K562 (cell line): ENCODE measurements around the gene RAB5A. TPM values are rescaled to one million over a fixed set of nuclear protein-coding genes. Genes with fewer than 3 reads are reported as not detected.

Experiments
- ARNT ChIP-seq, 2 experiments: fragments of 450-650 bp; IDR thresholded peaks; 2 replicates each; pipeline ENCODE4 v1.6.1; 2016; ENCODE audit warnings: mild to moderate bottlenecking in 1 of 2
- ATF7 ChIP-seq: fragments of 450-650 bp; IDR thresholded peaks from 2 replicates; pipeline ENCODE4 v1.7.1; 2014; ENCODE audit warnings: mild to moderate bottlenecking, moderate library complexity
- C11orf30 ChIP-seq: fragments of 450-650 bp; IDR thresholded peaks from 2 replicates; pipeline ENCODE4 v1.6.1; 2016; ENCODE audit warnings: low read depth, mild to moderate bottlenecking
- CXXC5 ChIP-seq: fragments of 250-450 bp; sonication (Bioruptor Pico); IDR thresholded peaks from 2 replicates; pipeline ENCODE4 v1.8.0; 2022; ENCODE audit warnings: inconsistent platforms, mild to moderate bottlenecking, moderate library complexity
- DPF2 ChIP-seq: fragments of 450-650 bp; IDR thresholded peaks from 2 replicates; pipeline ENCODE4 v1.6.1; 2016
- EGR1 ChIP-seq: fragments of 450-650 bp; conservative IDR thresholded peaks from 2 replicates; pipeline ENCODE4 v1.6.1; 2017; ENCODE audit warnings: mild to moderate bottlenecking
- EZH2 ChIP-seq: IDR thresholded peaks from 2 replicates; pipeline ENCODE4 v1.6.1; 2012; ENCODE audit warnings: low read depth, mild to moderate bottlenecking, inconsistent platforms, low read length, borderline replicate concordance
- FOSL1 ChIP-seq: fragments of 200-800 bp; sonication (Bioruptor generic); conservative IDR thresholded peaks from 2 replicates; pipeline ENCODE4 v1.6.1; 2016; ENCODE audit warnings: missing genetic modification characterization, missing compliant biosample characterization
- JUN ChIP-seq, 2 experiments: sonication (generic) in 1 of 2; formaldehyde crosslinking in 1 of 2; IDR thresholded peaks; 2 replicates each; pipeline versions ENCODE4 v1.6.1 to v1.8.0; 2012 to 2022; ENCODE audit warnings: borderline replicate concordance in 2 of 2, mild to moderate bottlenecking in 2 of 2, improper control_type of control experiment in 1 of 2, low read depth in 1 of 2, low read length in 1 of 2, missing genetic modification reagents in 1 of 2
- KDM2B ChIP-seq: fragments of 250-450 bp; sonication (Bioruptor Pico); IDR thresholded peaks from 2 replicates; pipeline ENCODE4 v1.8.0; 2021; ENCODE audit warnings: mild to moderate bottlenecking, moderate library complexity
- MCM7 ChIP-seq, 2 experiments: fragments of 450-650 bp; IDR thresholded peaks; 2 replicates each; pipeline ENCODE4 v1.6.1; 2016 to 2018
- PTTG1 ChIP-seq: fragments of 450-650 bp; IDR thresholded peaks from 2 replicates; pipeline ENCODE4 v1.6.1; 2016; ENCODE audit warnings: low read depth, mild to moderate bottlenecking, missing genetic modification characterization, missing compliant biosample characterization
- PURB ChIP-seq: sonication (generic); formaldehyde crosslinking; IDR thresholded peaks from 2 replicates; pipeline ENCODE4 v1.9.0; 2021; ENCODE audit warnings: low read depth, mild to moderate bottlenecking, missing genetic modification reagents
- RUNX1 ChIP-seq: sonication (generic); IDR thresholded peaks from 2 replicates; pipeline ENCODE4 v1.6.1; 2016; ENCODE audit warnings: antibody characterized with exemption, low read depth
- SETDB1 ChIP-seq: IDR thresholded peaks from one replicate; pipeline ENCODE4 v1.6.1; 2012; ENCODE audit warnings: low read length, control low read depth, inconsistent platforms
- SMAD1 ChIP-seq: fragments of 150-350 bp; IDR thresholded peaks from 2 replicates; pipeline ENCODE4 v1.6.1; 2014; ENCODE audit warnings: low read length, low read depth; ENCODE audit not compliant: partially characterized antibody
- SRF ChIP-seq, 2 experiments: fragments of 250-450, 450-650 bp in 1 of 2; sonication (Bioruptor Pico) in 1 of 2; sonication (generic) in 1 of 2; formaldehyde crosslinking; IDR thresholded peaks; 2 replicates each; pipeline versions ENCODE4 v1.5.0 to v1.5.1; 2020 to 2022; ENCODE audit warnings: mild to moderate bottlenecking in 1 of 2, missing genetic modification reagents in 1 of 2
- ZFP36 ChIP-seq: fragments of 150-350 bp; IDR thresholded peaks from 2 replicates; pipeline ENCODE4 v1.6.1; 2018; ENCODE audit warnings: low read length, low read depth; ENCODE audit not compliant: partially characterized antibody
- ZNF217 ChIP-seq: sonication (generic); formaldehyde crosslinking; IDR thresholded peaks from 2 replicates; pipeline ENCODE4 v1.8.0; 2022; ENCODE audit warnings: mild to moderate bottlenecking, missing genetic modification reagents
- ZNF274 ChIP-seq: IDR thresholded peaks from 2 replicates; pipeline ENCODE4 v1.6.1; 2011; ENCODE audit warnings: low read depth, mild to moderate bottlenecking, low read length, moderate library complexity, borderline replicate concordance
- ZNF584 ChIP-seq: fragments of 200-800 bp; sonication (Bioruptor generic); IDR thresholded peaks from 2 replicates; pipeline ENCODE4 v1.6.1; 2016; ENCODE audit warnings: low read depth, mild to moderate bottlenecking, missing genetic modification characterization, missing compliant biosample characterization
- ZNF586 ChIP-seq: fragments of 450-650 bp; formaldehyde crosslinking; conservative IDR thresholded peaks from 2 replicates; pipeline ENCODE4 v1.4.0; 2020; ENCODE audit warnings: mild to moderate bottlenecking, moderate library complexity
- ZSCAN32 ChIP-seq: fragments of 450-650 bp; formaldehyde crosslinking; IDR thresholded peaks from 2 replicates; pipeline ENCODE4 v1.4.0; 2020; ENCODE audit warnings: mild to moderate bottlenecking, moderate library complexity
- polyA plus RNA-seq, 8 experiments: library from polyadenylated mRNA; depleted of rRNA in 4 of 8; stranded (reverse) in 5 of 8; unstranded in 3 of 8; fragments of >200 nt; fragmentation: Nextera tagmentation in 2 of 8; fragmentation: Illumina TruSeq in 1 of 8; extraction: Ambion mirVana in 2 of 8; extraction: Trizol in 1 of 8; gene quantifications; 2 replicates each; pipeline versions ENCODE4 v1.2.1 to v1.2.3, GENCODE V29; 2011 to 2014; ENCODE audit warnings: inconsistent platforms in 1 of 8, missing spikeins in 1 of 8
- total RNA-seq, 7 experiments: library from RNA; depleted of rRNA in 6 of 7; stranded (reverse); fragments of >200 nt in 6 of 7; fragmentation: Illumina TruSeq in 2 of 7; extraction: Trizol in 2 of 7; gene quantifications; 2 replicates each; pipeline versions ENCODE4 v1.2.1 to v1.2.3, GENCODE V29; 2011 to 2021; ENCODE audit warnings: low replicate concordance in 1 of 7
- TF ChIP-seq, protein P1 (sequence below): fragments of 450-650 bp; formaldehyde crosslinking; IDR thresholded peaks from 2 replicates; pipeline ENCODE4 v1.4.0; 2022; ENCODE audit warnings: missing genetic modification characterization
- TF ChIP-seq, protein P2 (sequence below): conservative IDR thresholded peaks from 2 replicates; pipeline ENCODE4 v1.6.1; 2011; ENCODE audit warnings: low read depth, mild to moderate bottlenecking, low read length; ENCODE audit not compliant: control insufficient read depth
- TF ChIP-seq, protein P3 (sequence below): sonication (generic); formaldehyde crosslinking; IDR thresholded peaks from 2 replicates; pipeline ENCODE4 v1.4.0; 2020; ENCODE audit warnings: mild to moderate bottlenecking, missing genetic modification reagents

RAB5A gene
- total and polyA plus RNA-seq, 9 of the 15 experiments (the other 6 are each of a cell fraction or from before 2014, with no cell fraction given): 28.3 to 64.2 (median 49.0) TPM

DNA sequence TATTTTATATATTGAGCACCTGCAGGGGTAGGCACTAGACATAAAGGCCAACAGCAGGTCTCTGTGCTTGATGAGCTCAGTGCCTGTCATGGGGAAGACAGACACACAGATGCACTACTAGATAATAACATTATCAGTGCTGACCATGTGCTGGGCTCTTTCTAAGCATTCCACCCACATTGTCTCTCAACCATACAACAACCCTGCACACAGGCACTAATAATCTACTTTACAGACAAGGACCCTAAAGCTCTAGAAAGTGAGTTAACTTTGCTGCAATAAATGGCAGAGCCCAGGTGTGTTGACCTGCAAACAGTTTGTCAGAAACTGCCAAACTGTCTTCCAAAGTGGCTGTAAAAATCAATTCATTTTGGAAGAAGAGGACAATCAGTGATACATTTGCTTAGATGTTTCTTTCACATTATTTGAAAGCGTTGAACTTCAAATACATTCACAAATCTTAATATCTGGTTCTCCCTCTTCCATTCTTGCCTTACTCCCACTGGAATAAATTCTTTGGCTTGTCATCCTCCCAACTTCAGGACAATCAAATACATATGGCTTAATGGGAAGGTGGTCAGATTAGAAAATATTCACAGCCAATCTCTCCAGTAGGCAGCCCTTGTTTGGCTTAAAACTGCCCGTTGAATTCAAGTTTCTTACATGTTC is 76.2 kb downstream of the RAB5A start (continued):
- TF ChIP-seq ZNF584 (CRISPR knock-in tag) (peak; percentile 65; the same call in 1 of the 2 replicates), SRF (CRISPR knock-in tag; IDR thresholded peaks at IDR 0.05) (no peak), ZFP36 (peak; percentile 70), ATF7 (peak; percentile 95), ARNT (IDR thresholded peaks at IDR 0.05) (peak; percentile 63 to 89; a peak in 3 of 4 replicates), PURB (CRISPR knock-in tag) (no peak), CXXC5 (CRISPR knock-in tag) (peak; percentile 61), FOSL1 (tag) (peak; percentile 89), MCM7 (IDR thresholded peaks at IDR 0.05) (no peak), DPF2 (peak; percentile 100), ZNF586 (CRISPR knock-in tag) (no peak), ZNF217 (CRISPR knock-in tag) (no peak), KDM2B (CRISPR knock-in tag) (no peak), SMAD1 (peak; percentile 87), C11orf30 (no peak), PTTG1 (tag) (no peak), EZH2 (no peak), SETDB1 (no peak), ZSCAN32 (no peak), RUNX1 (0 out of 2 replicates have a peak, but pooled peaks have one; percentile 75), JUN (IDR thresholded peaks at IDR 0.05; ENCODE audit: borderline replicate concordance, low read depth, low read length) (peak; percentile 95), JUN (CRISPR knock-in tag; IDR thresholded peaks at IDR 0.05; ENCODE audit: borderline replicate concordance) (no peak), ZNF274 (peak; percentile 74), EGR1 (peak; percentile 92)
- TF ChIP-seq, protein P1, sequence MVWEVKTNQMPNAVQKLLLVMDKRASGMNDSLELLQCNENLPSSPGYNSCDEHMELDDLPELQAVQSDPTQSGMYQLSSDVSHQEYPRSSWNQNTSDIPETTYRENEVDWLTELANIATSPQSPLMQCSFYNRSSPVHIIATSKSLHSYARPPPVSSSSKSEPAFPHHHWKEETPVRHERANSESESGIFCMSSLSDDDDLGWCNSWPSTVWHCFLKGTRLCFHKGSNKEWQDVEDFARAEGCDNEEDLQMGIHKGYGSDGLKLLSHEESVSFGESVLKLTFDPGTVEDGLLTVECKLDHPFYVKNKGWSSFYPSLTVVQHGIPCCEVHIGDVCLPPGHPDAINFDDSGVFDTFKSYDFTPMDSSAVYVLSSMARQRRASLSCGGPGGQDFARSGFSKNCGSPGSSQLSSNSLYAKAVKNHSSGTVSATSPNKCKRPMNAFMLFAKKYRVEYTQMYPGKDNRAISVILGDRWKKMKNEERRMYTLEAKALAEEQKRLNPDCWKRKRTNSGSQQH (CRISPR knock-in tag): no peak
- TF ChIP-seq, protein P2, sequence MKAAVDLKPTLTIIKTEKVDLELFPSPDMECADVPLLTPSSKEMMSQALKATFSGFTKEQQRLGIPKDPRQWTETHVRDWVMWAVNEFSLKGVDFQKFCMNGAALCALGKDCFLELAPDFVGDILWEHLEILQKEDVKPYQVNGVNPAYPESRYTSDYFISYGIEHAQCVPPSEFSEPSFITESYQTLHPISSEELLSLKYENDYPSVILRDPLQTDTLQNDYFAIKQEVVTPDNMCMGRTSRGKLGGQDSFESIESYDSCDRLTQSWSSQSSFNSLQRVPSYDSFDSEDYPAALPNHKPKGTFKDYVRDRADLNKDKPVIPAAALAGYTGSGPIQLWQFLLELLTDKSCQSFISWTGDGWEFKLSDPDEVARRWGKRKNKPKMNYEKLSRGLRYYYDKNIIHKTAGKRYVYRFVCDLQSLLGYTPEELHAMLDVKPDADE: no peak
- TF ChIP-seq, protein P3, sequence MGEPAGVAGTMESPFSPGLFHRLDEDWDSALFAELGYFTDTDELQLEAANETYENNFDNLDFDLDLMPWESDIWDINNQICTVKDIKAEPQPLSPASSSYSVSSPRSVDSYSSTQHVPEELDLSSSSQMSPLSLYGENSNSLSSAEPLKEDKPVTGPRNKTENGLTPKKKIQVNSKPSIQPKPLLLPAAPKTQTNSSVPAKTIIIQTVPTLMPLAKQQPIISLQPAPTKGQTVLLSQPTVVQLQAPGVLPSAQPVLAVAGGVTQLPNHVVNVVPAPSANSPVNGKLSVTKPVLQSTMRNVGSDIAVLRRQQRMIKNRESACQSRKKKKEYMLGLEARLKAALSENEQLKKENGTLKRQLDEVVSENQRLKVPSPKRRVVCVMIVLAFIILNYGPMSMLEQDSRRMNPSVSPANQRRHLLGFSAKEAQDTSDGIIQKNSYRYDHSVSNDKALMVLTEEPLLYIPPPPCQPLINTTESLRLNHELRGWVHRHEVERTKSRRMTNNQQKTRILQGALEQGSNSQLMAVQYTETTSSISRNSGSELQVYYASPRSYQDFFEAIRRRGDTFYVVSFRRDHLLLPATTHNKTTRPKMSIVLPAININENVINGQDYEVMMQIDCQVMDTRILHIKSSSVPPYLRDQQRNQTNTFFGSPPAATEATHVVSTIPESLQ (CRISPR knock-in tag): peak; percentile 36; the same call in 1 of the 2 replicates
